Fibroblast of lung (primary cell): ENCODE results near the gene KLF3.

Experiments used
- CTCF ChIP-seq, 2 donors: IDR thresholded peaks in 1 of 2; conservative IDR thresholded peaks in 1 of 2; 1 replicate in 1 of 2; 2 replicates in 1 of 2; pipeline ENCODE4 v1.5.1; 2011 to 2012; ENCODE audit warnings: low read length in 2 of 2, control low read depth in 1 of 2, inconsistent platforms in 1 of 2, low read depth in 1 of 2, mild to moderate bottlenecking in 1 of 2
- EZH2 ChIP-seq: IDR thresholded peaks from 2 replicates; pipeline ENCODE4 v1.5.1; 2012; ENCODE audit warnings: low read length, control low read depth, mild to moderate bottlenecking; ENCODE audit errors: missing control alignments

- TF ChIP-seq EZH2 (no peak), CTCF (conservative IDR thresholded peaks at IDR 0.05 in 1 of 2, IDR thresholded peaks at IDR 0.05 in 1 of 2; ENCODE audit: low read depth in 1 of 2, low read length in 2 of 2) (no peak)
Measured at GRCh38 chr4:38620065-38620464, 43.9 kb upstream of the KLF3 start.
